Liver (tissue), 9 donors: ENCODE results near the gene MMS19. TPM values are rescaled to one million over a fixed set of nuclear protein-coding genes. Genes with fewer than 3 reads are reported as not detected.

Experiments used
- DNase-seq: peaks from one replicate; pipeline ENCODE4 v3.0.0-alpha.2; 2017; ENCODE audit warnings: low spot score
- H3K27ac ChIP-seq, 2 donors: one replicate each; pipeline ENCODE4 v1.7.0; 2013; ENCODE audit warnings: inconsistent platforms in 2 of 2, low read length in 2 of 2, control low read depth in 1 of 2, low read depth in 1 of 2, mild to moderate bottlenecking in 1 of 2
- H3K27me3 ChIP-seq, 4 donors: one replicate each; pipeline versions ENCODE4 v1.6.1 to v1.7.0; 2013; ENCODE audit warnings: low read length in 3 of 4, inconsistent platforms in 1 of 4, mild to moderate bottlenecking in 1 of 4, moderate library complexity in 1 of 4; ENCODE audit not compliant: control insufficient read depth in 4 of 4, insufficient read depth in 4 of 4
- H3K36me3 ChIP-seq, 4 donors: one replicate each; pipeline versions ENCODE4 v1.6.1 to v1.7.0; 2013; ENCODE audit warnings: low read length in 3 of 4, mild to moderate bottlenecking in 3 of 4, low read depth in 1 of 4, moderate library complexity in 1 of 4; ENCODE audit not compliant: control insufficient read depth in 4 of 4, insufficient read depth in 3 of 4
- H3K4me1 ChIP-seq, 4 donors: one replicate each; pipeline versions ENCODE4 v1.6.1 to v1.7.0; 2013; ENCODE audit warnings: low read length in 3 of 4, mild to moderate bottlenecking in 3 of 4, moderate library complexity in 1 of 4; ENCODE audit not compliant: control insufficient read depth in 4 of 4, insufficient read depth in 4 of 4
- H3K4me3 ChIP-seq, 3 donors: one replicate each; pipeline versions ENCODE4 v1.6.1 to v1.7.0; 2013; ENCODE audit warnings: low read length in 3 of 3, control low read depth in 1 of 3, low read depth in 1 of 3, mild to moderate bottlenecking in 1 of 3
- H3K9ac ChIP-seq, 2 donors: one replicate each; pipeline ENCODE4 v1.7.0; 2013; ENCODE audit warnings: low read length in 2 of 2, mild to moderate bottlenecking in 2 of 2, moderate library complexity in 2 of 2, control low read depth in 1 of 2, low read depth in 1 of 2
- H3K9me3 ChIP-seq, 4 donors: one replicate each; pipeline versions ENCODE4 v1.6.1 to v1.7.0; 2013; ENCODE audit warnings: low read length in 3 of 4; ENCODE audit not compliant: control insufficient read depth in 4 of 4
- CTCF ChIP-seq: fragments of 150-350 bp; IDR thresholded peaks from 2 replicates; pipeline ENCODE4 v1.5.1; 2017; ENCODE audit warnings: improper control_type of control experiment, low read depth, low read length; ENCODE audit not compliant: missing input control
- EGR1 ChIP-seq, 2 donors: IDR thresholded peaks; 2 replicates each; pipeline ENCODE4 v1.6.1; 2016 to 2018; ENCODE audit warnings: antibody characterized with exemption in 2 of 2, low read depth in 2 of 2
- FOXA2 ChIP-seq: IDR thresholded peaks from 2 replicates; pipeline ENCODE4 v1.6.1; 2016; ENCODE audit warnings: antibody characterized with exemption
- HNF4A ChIP-seq, 2 donors: conservative IDR thresholded peaks; 2 replicates each; pipeline ENCODE4 v1.6.1; 2016; ENCODE audit warnings: antibody characterized with exemption in 2 of 2, mild to moderate bottlenecking in 2 of 2
- HNF4G ChIP-seq: IDR thresholded peaks from 2 replicates; pipeline ENCODE4 v1.6.1; 2016; ENCODE audit warnings: antibody characterized with exemption
- MAX ChIP-seq: IDR thresholded peaks from 2 replicates; pipeline ENCODE4 v1.6.1; 2016; ENCODE audit warnings: antibody characterized with exemption
- NR2F2 ChIP-seq: IDR thresholded peaks from 2 replicates; pipeline ENCODE4 v1.6.1; 2016; ENCODE audit warnings: antibody characterized with exemption
- RXRA ChIP-seq, 2 donors: IDR thresholded peaks; 2 replicates each; pipeline ENCODE4 v1.6.1; 2017 to 2018; ENCODE audit warnings: antibody characterized with exemption in 2 of 2, mild to moderate bottlenecking in 1 of 2
- SP1 ChIP-seq: IDR thresholded peaks from 2 replicates; pipeline ENCODE4 v1.6.1; 2018; ENCODE audit warnings: antibody characterized with exemption, mild to moderate bottlenecking
- YY1 ChIP-seq: IDR thresholded peaks from 2 replicates; pipeline ENCODE4 v1.6.1; 2016; ENCODE audit warnings: antibody characterized with exemption, mild to moderate bottlenecking
- WGBS: extraction: QIAGEN DNeasy Blood & Tissue Kit; methylation state at CpG from one replicate; pipeline ENCODE4 v1.1.7; 2013; 5-methylcytosine and 5-hydroxymethylcytosine counted together
- polyA plus RNA-seq, 2 donors: library from polyadenylated mRNA; stranded (reverse) in 1 of 2; unstranded in 1 of 2; fragments of 200-250 nt in 1 of 2; fragments of >200 nt in 1 of 2; fragmentation: Nextera tagmentation in 1 of 2; extraction: Ambion mirVana in 1 of 2; gene quantifications; one replicate each; pipeline versions ENCODE4 v1.2.1 to v1.2.3, GENCODE V29; 2013 to 2015
- total RNA-seq, 2 donors: library from RNA; depleted of rRNA; stranded (reverse); fragments of >200 nt; gene quantifications; one replicate each; pipeline ENCODE4 v1.2.3, GENCODE V29; 2014
- TF ChIP-seq, protein P1 (sequence below): IDR thresholded peaks from 2 replicates; pipeline ENCODE4 v1.6.1; 2016; ENCODE audit warnings: antibody characterized with exemption
- TF ChIP-seq, protein P2 (sequence below): IDR thresholded peaks from 2 replicates; pipeline ENCODE4 v1.6.1; 2016; ENCODE audit warnings: antibody characterized with exemption, mild to moderate bottlenecking
- donor health status: healthy.
- donor health status: healthy.
- donor health status: healthy.
- donor health status: healthy.
- donor health status: healthy.

MMS19 gene
- total and polyA plus RNA-seq, 4 donors = 15.0 to 29.1 (median 24.1) TPM

- H3K9ac ChIP-seq = no peak overlapping the region
- H3K4me3 ChIP-seq = no peak overlapping the region
- TF ChIP-seq, protein P1, sequence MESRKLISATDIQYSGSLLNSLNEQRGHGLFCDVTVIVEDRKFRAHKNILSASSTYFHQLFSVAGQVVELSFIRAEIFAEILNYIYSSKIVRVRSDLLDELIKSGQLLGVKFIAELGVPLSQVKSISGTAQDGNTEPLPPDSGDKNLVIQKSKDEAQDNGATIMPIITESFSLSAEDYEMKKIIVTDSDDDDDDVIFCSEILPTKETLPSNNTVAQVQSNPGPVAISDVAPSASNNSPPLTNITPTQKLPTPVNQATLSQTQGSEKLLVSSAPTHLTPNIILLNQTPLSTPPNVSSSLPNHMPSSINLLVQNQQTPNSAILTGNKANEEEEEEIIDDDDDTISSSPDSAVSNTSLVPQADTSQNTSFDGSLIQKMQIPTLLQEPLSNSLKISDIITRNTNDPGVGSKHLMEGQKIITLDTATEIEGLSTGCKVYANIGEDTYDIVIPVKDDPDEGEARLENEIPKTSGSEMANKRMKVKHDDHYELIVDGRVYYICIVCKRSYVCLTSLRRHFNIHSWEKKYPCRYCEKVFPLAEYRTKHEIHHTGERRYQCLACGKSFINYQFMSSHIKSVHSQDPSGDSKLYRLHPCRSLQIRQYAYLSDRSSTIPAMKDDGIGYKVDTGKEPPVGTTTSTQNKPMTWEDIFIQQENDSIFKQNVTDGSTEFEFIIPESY = no peak
- TF ChIP-seq NR2F2 (no peak), MAX (no peak), CTCF (no peak)
- H3K27me3 ChIP-seq = no peaks in the 10 kb centered on the region
- DNase-seq = no peak
- peak overlapping the region; percentile 26 to 69 for H3K27ac ChIP-seq
- H3K36me3 ChIP-seq = peaks cover 0 to 2% (median 0%) of the 10 kb centered on the region in 4 donors
- no peaks in the 10 kb centered on the region for H3K9me3 ChIP-seq
- H3K4me1 ChIP-seq = peaks cover 0 to 2% (median 0%) of the 10 kb centered on the region in 4 donors
- WGBS = 89% methylated on average over 9 of the region's 9 CpGs
Measured at GRCh38 chr10:97542169-97543024, 44.2 kb upstream of the MMS19 start.

GRCh38 chr10:97540669-97541500 is 42.7 kb upstream of the MMS19 start:
- no peak overlapping the region for H3K9ac ChIP-seq
- DNase-seq = no peak
- H3K9me3 ChIP-seq = no peaks in the 10 kb centered on the region
- no peaks in the 10 kb centered on the region for H3K27me3 ChIP-seq
- peaks cover 0 to 2% (median 0%) of the 10 kb centered on the region in 4 donors for H3K4me1 ChIP-seq
- H3K27ac ChIP-seq = no peak overlapping the region
- TF ChIP-seq HNF4G = no peak
- TF ChIP-seq MAX = no peak
- no peak for TF ChIP-seq HNF4A (conservative IDR thresholded peaks at IDR 0.05)
- TF ChIP-seq YY1 = no peak
- TF ChIP-seq, protein P2, sequence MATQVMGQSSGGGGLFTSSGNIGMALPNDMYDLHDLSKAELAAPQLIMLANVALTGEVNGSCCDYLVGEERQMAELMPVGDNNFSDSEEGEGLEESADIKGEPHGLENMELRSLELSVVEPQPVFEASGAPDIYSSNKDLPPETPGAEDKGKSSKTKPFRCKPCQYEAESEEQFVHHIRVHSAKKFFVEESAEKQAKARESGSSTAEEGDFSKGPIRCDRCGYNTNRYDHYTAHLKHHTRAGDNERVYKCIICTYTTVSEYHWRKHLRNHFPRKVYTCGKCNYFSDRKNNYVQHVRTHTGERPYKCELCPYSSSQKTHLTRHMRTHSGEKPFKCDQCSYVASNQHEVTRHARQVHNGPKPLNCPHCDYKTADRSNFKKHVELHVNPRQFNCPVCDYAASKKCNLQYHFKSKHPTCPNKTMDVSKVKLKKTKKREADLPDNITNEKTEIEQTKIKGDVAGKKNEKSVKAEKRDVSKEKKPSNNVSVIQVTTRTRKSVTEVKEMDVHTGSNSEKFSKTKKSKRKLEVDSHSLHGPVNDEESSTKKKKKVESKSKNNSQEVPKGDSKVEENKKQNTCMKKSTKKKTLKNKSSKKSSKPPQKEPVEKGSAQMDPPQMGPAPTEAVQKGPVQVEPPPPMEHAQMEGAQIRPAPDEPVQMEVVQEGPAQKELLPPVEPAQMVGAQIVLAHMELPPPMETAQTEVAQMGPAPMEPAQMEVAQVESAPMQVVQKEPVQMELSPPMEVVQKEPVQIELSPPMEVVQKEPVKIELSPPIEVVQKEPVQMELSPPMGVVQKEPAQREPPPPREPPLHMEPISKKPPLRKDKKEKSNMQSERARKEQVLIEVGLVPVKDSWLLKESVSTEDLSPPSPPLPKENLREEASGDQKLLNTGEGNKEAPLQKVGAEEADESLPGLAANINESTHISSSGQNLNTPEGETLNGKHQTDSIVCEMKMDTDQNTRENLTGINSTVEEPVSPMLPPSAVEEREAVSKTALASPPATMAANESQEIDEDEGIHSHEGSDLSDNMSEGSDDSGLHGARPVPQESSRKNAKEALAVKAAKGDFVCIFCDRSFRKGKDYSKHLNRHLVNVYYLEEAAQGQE = no peak
- no peak for TF ChIP-seq SP1
- no peak for TF ChIP-seq RXRA (IDR thresholded peaks at IDR 0.05)
- no peak for TF ChIP-seq FOXA2
- TF ChIP-seq, protein P1 = no peak
- no peak for TF ChIP-seq EGR1 (IDR thresholded peaks at IDR 0.05; ENCODE audit: low read depth in 2 of 2)
- no peak for TF ChIP-seq NR2F2
- peaks cover 0 to 2% (median 0%) of the 10 kb centered on the region in 4 donors for H3K36me3 ChIP-seq
- no peak overlapping the region for H3K4me3 ChIP-seq
- 94% methylated on average over 14 of the region's 14 CpGs for WGBS
